GM23338 (cell line): ENCODE results near the gene RAVER1. TPM values are rescaled to one million over a fixed set of nuclear protein-coding genes. Genes with fewer than 3 reads are reported as not detected.

Experiments used
- ATAC-seq: fragments of 200-7000 bp; cut with Tn5 transposase; 3 replicates; pipeline ENCODE4 v1.9.1; 2020
- DNase-seq: peaks from one replicate; pipeline ENCODE4 v3.0.0-alpha.2; 2015; ENCODE audit warnings: low spot score
- H2AFZ ChIP-seq: fragments of 200-600 bp; sonication (generic); 2 replicates; pipeline ENCODE4 v1.8.0; 2016; ENCODE audit warnings: antibody characterized with exemption, mild to moderate bottlenecking, moderate library complexity
- H3F3A ChIP-seq: fragments of 200-600 bp; sonication (generic); replicated peaks from 2 replicates; pipeline ENCODE4 v1.8.0; 2017; ENCODE audit warnings: antibody characterized with exemption, mixed run types, low read depth
- H3K27ac ChIP-seq: fragments of 200-600 bp; sonication (generic); 2 replicates; pipeline ENCODE4 v1.6.1; 2016; ENCODE audit warnings: low read depth
- H3K27me3 ChIP-seq: fragments of 200-600 bp; sonication (generic); 2 replicates; pipeline ENCODE4 v1.8.0; 2016; ENCODE audit warnings: mild to moderate bottlenecking, mixed run types, moderate library complexity; ENCODE audit not compliant: insufficient read depth
- H3K36me3 ChIP-seq: fragments of 200-600 bp; sonication (generic); 2 replicates; pipeline ENCODE4 v1.8.0; 2016; ENCODE audit warnings: mild to moderate bottlenecking; ENCODE audit not compliant: insufficient read depth
- H3K4me1 ChIP-seq: fragments of 200-600 bp; sonication (generic); 2 replicates; pipeline ENCODE4 v1.8.0; 2016; ENCODE audit warnings: mild to moderate bottlenecking, moderate library complexity; ENCODE audit not compliant: insufficient read depth
- H3K4me2 ChIP-seq: fragments of 200-600 bp; sonication (generic); 2 replicates; pipeline ENCODE4 v1.7.1; 2017; ENCODE audit warnings: mixed run types
- H3K4me3 ChIP-seq: fragments of 200-600 bp; sonication (generic); 2 replicates; pipeline ENCODE4 v1.6.1; 2016; ENCODE audit warnings: mixed run types
- H3K79me2 ChIP-seq: fragments of 200-600 bp; sonication (generic); replicated peaks from 2 replicates; pipeline ENCODE4 v1.8.0; 2017; ENCODE audit warnings: mild to moderate bottlenecking; ENCODE audit not compliant: insufficient read depth
- H3K9me2 ChIP-seq: fragments of 200-600 bp; sonication (generic); 2 replicates; pipeline ENCODE4 v1.8.0; 2017; ENCODE audit not compliant: insufficient read depth
- H4K20me1 ChIP-seq: fragments of 200-600 bp; sonication (generic); replicated peaks from 2 replicates; pipeline ENCODE4 v1.8.0; 2017; ENCODE audit warnings: mild to moderate bottlenecking; ENCODE audit not compliant: insufficient read depth
- H3K27ac Mint-ChIP-seq: 2 replicates; pipeline ENCODE4 v1.8.0; 2020; ENCODE audit warnings: inconsistent platforms, mild to moderate bottlenecking, moderate library complexity, mixed read lengths
- H3K27me3 Mint-ChIP-seq: 3 replicates; pipeline ENCODE4 v1.8.0; 2022; ENCODE audit warnings: low read depth, mild to moderate bottlenecking, moderate library complexity, mixed read lengths, inconsistent platforms; ENCODE audit not compliant: insufficient read depth, poor library complexity
- H3K36me3 Mint-ChIP-seq: 3 replicates; pipeline ENCODE4 v1.8.0; 2021; ENCODE audit warnings: low read depth, mild to moderate bottlenecking, inconsistent platforms, moderate library complexity, mixed read lengths
- H3K4me1 Mint-ChIP-seq: 3 replicates; pipeline ENCODE4 v1.8.0; 2020; ENCODE audit warnings: mild to moderate bottlenecking, inconsistent platforms, mixed read lengths
- H3K4me3 Mint-ChIP-seq: 3 replicates; pipeline ENCODE4 v1.8.0; 2021; ENCODE audit warnings: moderate library complexity, mild to moderate bottlenecking, inconsistent platforms, mixed read lengths
- H3K9me3 Mint-ChIP-seq: 3 replicates; pipeline ENCODE4 v1.8.0; 2020; ENCODE audit warnings: moderate library complexity, mild to moderate bottlenecking, inconsistent platforms, mixed read lengths
- CREB1 ChIP-seq: fragments of 250-450 bp; sonication (Bioruptor Pico); IDR thresholded peaks from 2 replicates; pipeline ENCODE4 v1.5.0; 2020; ENCODE audit warnings: low read depth, mild to moderate bottlenecking, moderate library complexity
- EZH2 ChIP-seq: fragments of 200-600 bp; sonication (generic); IDR thresholded peaks from one replicate; pipeline ENCODE4 v1.8.0; 2017; ENCODE audit warnings: antibody characterized with exemption, mild to moderate bottlenecking, low read depth; ENCODE audit not compliant: unreplicated experiment
- EZH2phosphoT487 ChIP-seq: fragments of 200-600 bp; sonication (generic); IDR thresholded peaks from one replicate; pipeline ENCODE4 v1.8.1; 2018; ENCODE audit warnings: antibody characterized with exemption; ENCODE audit not compliant: unreplicated experiment
- NANOG ChIP-seq: IDR thresholded peaks from 2 replicates; pipeline ENCODE4 v1.6.1; 2016; ENCODE audit warnings: antibody characterized with exemption, borderline replicate concordance
- POLR2AphosphoS5 ChIP-seq: IDR thresholded peaks from 2 replicates; pipeline ENCODE4 v1.6.1; 2016; ENCODE audit warnings: antibody characterized with exemption, low read depth
- STAT1 ChIP-seq: IDR thresholded peaks from one replicate; pipeline ENCODE4 v1.6.1; 2016; ENCODE audit warnings: antibody characterized with exemption; ENCODE audit not compliant: unreplicated experiment
- ZNF114 ChIP-seq: fragments of 250-450 bp; sonication (Bioruptor Pico); IDR thresholded peaks from 2 replicates; pipeline ENCODE4 v1.5.0; 2020; ENCODE audit warnings: mild to moderate bottlenecking, moderate library complexity
- polyA plus RNA-seq: library from polyadenylated mRNA; unstranded; fragments of >200 nt; fragmentation: Nextera tagmentation; extraction: Ambion mirVana; gene quantifications from 2 replicates; pipeline ENCODE4 v1.2.1, GENCODE V29; 2016
- total RNA-seq: library from RNA; depleted of rRNA; stranded (reverse); fragments of >200 nt; shearing (Covaris generic); gene quantifications from 2 replicates; pipeline ENCODE4 v1.2.3, GENCODE V29; 2014
- TF ChIP-seq, protein P1 (sequence below): IDR thresholded peaks from one replicate; pipeline ENCODE4 v1.6.1; 2018; ENCODE audit warnings: antibody characterized with exemption; ENCODE audit not compliant: unreplicated experiment

The RAVER1 gene
- total and polyA plus RNA-seq, 2 experiments from 2014 or later = 25.5 to 88.3 TPM

DNA sequence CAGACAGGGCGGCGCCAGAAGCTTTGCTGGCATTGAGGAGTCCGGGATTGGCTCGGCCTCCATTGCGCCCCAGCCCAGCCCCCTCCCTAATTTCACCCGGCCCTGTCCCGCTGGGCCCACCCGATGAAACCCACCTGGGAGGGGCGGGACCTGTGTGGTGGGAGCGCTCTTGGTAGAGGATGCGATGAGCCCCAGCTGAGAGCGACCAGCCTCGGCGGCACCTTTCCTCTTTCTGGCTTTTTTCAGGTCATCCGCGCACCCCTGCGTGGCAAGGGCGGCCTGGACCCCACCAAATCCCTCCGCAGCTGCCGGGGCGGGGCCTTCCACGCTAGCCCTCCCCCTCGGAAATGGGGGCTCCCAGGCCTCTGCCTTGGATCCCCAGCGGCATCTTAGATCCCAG, 23.9 kb downstream of the RAVER1 start, which contains the start of gene ZGLP1 (continued):
- TF ChIP-seq EZH2 (no peak), STAT1 (no peak), CREB1 (CRISPR knock-in tag) (no peak), NANOG (no peak), ZNF114 (CRISPR knock-in tag) (no peak)
- TF ChIP-seq, protein P1, sequence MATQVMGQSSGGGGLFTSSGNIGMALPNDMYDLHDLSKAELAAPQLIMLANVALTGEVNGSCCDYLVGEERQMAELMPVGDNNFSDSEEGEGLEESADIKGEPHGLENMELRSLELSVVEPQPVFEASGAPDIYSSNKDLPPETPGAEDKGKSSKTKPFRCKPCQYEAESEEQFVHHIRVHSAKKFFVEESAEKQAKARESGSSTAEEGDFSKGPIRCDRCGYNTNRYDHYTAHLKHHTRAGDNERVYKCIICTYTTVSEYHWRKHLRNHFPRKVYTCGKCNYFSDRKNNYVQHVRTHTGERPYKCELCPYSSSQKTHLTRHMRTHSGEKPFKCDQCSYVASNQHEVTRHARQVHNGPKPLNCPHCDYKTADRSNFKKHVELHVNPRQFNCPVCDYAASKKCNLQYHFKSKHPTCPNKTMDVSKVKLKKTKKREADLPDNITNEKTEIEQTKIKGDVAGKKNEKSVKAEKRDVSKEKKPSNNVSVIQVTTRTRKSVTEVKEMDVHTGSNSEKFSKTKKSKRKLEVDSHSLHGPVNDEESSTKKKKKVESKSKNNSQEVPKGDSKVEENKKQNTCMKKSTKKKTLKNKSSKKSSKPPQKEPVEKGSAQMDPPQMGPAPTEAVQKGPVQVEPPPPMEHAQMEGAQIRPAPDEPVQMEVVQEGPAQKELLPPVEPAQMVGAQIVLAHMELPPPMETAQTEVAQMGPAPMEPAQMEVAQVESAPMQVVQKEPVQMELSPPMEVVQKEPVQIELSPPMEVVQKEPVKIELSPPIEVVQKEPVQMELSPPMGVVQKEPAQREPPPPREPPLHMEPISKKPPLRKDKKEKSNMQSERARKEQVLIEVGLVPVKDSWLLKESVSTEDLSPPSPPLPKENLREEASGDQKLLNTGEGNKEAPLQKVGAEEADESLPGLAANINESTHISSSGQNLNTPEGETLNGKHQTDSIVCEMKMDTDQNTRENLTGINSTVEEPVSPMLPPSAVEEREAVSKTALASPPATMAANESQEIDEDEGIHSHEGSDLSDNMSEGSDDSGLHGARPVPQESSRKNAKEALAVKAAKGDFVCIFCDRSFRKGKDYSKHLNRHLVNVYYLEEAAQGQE = no peak

DNA sequence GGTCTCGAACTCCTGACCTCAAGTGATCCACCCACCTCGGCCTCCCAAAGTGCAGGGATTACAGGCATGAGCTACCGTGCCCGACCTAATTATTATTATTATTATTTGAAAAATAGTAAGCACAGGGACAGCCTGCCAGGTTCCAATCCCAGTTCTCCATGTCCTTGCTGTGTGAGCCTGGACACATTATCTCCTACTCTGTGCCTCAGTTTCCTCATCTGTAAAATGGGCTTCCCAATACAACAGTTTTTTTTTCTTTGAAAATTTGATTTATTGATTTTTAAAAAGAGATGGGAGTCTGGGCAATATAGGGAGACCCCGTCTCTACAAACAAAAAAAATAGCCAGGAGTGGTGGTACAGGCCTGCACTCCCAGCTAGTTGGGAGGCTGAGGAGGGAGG, 27.0 kb downstream of the RAVER1 start:
- Histone ChIP-seq H3K27me3 (no peaks in the 10 kb centered on the region), H3F3A (no peaks in the 10 kb centered on the region), H2AFZ (no peak overlapping the region), H3K4me1 (no peaks in the 10 kb centered on the region), H3K9me2 (no peaks in the 10 kb centered on the region), H3K79me2 (no peaks in the 10 kb centered on the region), H3K4me2 (no peak overlapping the region), H3K4me3 (no peak overlapping the region), H3K36me3 (no peaks in the 10 kb centered on the region), H4K20me1 (no peaks in the 10 kb centered on the region), H3K27ac (no peak overlapping the region)
- ATAC-seq (no peak), DNase-seq (no peak)
- H3K9me3 Mint-ChIP-seq = no peaks in the 10 kb centered on the region
- no peak overlapping the region for H3K27ac Mint-ChIP-seq
- no peaks in the 10 kb centered on the region for H3K4me1 Mint-ChIP-seq
- H3K36me3 Mint-ChIP-seq = no peaks in the 10 kb centered on the region
- peaks cover 21% of the 10 kb centered on the region for H3K27me3 Mint-ChIP-seq
- no peak for TF ChIP-seq EZH2phosphoT487
- TF ChIP-seq, protein P1 = no peak
- TF ChIP-seq STAT1 = no peak
- TF ChIP-seq POLR2AphosphoS5 = no peak
- no peak overlapping the region for H3K4me3 Mint-ChIP-seq
